Activated T-helper 1 cell treated with anti-CD3 and anti-CD28 coated beads, Interleukin-12 subunit alpha, Interleukin-12 subunit beta, Interleukin-2, Interleukin-4 antibody, amounts not matched to agents 30 ng/mL and 10 ng/mL and 1 ng/mL, durations not matched to agents 14 hours and 24 hours and 36 hours (primary cell): ENCODE data around the gene FADD. TPM values are rescaled to one million over a fixed set of nuclear protein-coding genes. Genes with fewer than 3 reads are reported as not detected.
"Not testable (repeated sequence)": the region's sequence is repeated elsewhere in the genome, so short reads cannot be mapped to it uniquely, and the experiment has no call there.

ENCODE experiments used
- DNase-seq: peaks from one replicate; pipeline ENCODE4 v3.0.0; 2021; ENCODE audit warnings: low spot score
- H3K27ac Mint-ChIP-seq: one replicate; pipeline ENCODE4 v1.8.0; 2021; ENCODE audit warnings: mild to moderate bottlenecking, mixed read lengths
- H3K27me3 Mint-ChIP-seq: one replicate; pipeline ENCODE4 v1.8.0; 2022; ENCODE audit warnings: mild to moderate bottlenecking, moderate library complexity, mixed read lengths; ENCODE audit not compliant: insufficient read depth
- H3K36me3 Mint-ChIP-seq: one replicate; pipeline ENCODE4 v1.8.0; 2021; ENCODE audit warnings: low read depth, mixed read lengths
- H3K4me1 Mint-ChIP-seq: one replicate; pipeline ENCODE4 v1.8.0; 2021; ENCODE audit warnings: low read depth, mixed read lengths
- H3K4me3 Mint-ChIP-seq: one replicate; pipeline ENCODE4 v1.8.0; 2021; ENCODE audit warnings: mild to moderate bottlenecking, moderate library complexity, mixed read lengths
- H3K9me3 Mint-ChIP-seq: one replicate; pipeline ENCODE4 v1.8.0; 2021; ENCODE audit warnings: mixed read lengths
- intact Hi-C: fragments of 100-400 bp; cut with micrococcal nuclease; formaldehyde crosslinking; loops from one replicate; pipeline ENCODE4 v1.15.1; 2024
- total RNA-seq: library from RNA; stranded (reverse); gene quantifications from 2 replicates; pipeline ENCODE4 v1.2.3, GENCODE V29; 2022

FADD gene
- total RNA-seq, 1 donor from 2014 or later: 47.9 TPM

DNA sequence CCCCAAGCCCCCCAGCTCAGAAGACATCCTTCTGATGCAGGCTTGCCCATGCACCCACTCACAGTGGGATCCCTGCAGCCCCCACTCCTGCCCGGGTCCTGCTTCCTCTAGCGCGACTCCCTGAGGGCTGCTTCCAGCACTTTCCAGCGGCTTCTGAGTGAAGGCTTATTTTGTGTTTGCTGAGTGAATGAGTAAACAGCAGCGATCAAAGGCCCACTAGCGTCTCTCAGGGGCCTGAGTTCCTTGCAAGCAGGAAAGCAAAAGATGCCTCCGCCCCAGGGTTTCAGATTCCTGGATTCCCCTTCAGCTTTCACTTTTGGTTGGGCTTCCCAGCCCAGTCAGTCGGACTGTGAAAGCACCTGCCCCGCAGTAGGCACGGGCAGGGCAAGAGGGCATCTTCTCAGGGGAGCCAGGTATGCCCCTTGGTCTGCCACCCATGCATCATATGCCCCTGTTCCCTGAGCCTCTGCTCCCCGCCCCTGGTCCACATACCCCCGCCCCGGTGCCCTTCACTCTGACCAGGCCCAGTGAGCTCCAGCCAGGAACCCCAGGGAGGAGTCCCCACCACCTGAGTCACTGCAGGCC lies 9.2 kb downstream of the FADD start:
- DNase-seq: no peak
- no peak overlapping the region for H3K27ac Mint-ChIP-seq
- H3K4me1 Mint-ChIP-seq: peaks cover 15% of the 10 kb centered on the region
- H3K9me3 Mint-ChIP-seq: no peaks in the 10 kb centered on the region
- intact Hi-C loops: no loop called here
- no peak overlapping the region for H3K4me3 Mint-ChIP-seq
- H3K27me3 Mint-ChIP-seq: no peaks in the 10 kb centered on the region
- H3K36me3 Mint-ChIP-seq: peaks cover 20% of the 10 kb centered on the region

DNA sequence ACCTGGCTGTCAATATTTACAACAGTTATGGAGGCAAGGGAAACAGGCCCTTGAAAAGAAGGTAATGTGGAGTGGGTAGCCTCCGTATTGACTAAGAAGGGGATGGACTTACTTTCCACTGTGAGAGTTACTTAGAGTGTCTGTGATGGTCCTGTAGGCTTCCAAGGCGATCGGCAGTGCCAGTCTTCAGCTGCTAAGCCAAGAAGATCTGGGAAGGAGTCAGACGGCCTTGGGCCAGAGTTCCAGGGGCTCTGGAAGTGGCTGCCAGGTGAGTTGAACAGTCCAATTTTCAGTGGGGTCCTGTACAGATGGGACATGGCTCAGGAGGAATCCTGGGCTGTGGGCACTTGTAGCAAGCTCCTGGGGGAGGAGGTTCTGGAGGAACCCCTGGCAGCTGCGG lies 14.3 kb downstream of the FADD start:
- H3K4me3 Mint-ChIP-seq, H3K36me3 Mint-ChIP-seq, H3K9me3 Mint-ChIP-seq, H3K4me1 Mint-ChIP-seq, H3K27ac Mint-ChIP-seq, DNase-seq, intact Hi-C loops: not testable (repeated sequence)
- peaks cover 20% of the 10 kb centered on the region for H3K27me3 Mint-ChIP-seq

DNA sequence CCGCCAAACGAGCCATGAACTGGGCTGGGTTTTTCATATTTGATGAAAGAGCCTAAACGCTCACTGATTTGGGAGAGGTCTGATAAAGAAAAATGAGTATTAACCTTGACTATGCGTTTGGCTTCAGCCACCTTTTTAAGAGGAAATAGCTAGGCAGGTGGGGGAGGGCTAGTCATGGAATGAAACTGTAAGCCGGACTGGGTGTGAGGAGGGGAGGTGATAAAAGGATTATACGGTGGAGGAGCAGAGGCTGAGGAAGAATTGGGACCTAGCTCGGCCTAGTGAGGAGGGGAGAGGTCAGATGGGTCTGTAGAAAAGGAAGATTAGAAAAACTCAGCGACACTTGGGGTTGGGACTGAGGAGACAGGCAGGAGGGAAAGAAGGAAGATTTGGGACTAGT lies 15.0 kb downstream of the FADD start:
- peaks cover 24% of the 10 kb centered on the region for H3K27me3 Mint-ChIP-seq
- H3K4me3 Mint-ChIP-seq, H3K9me3 Mint-ChIP-seq, H3K4me1 Mint-ChIP-seq, DNase-seq, H3K27ac Mint-ChIP-seq, H3K36me3 Mint-ChIP-seq, intact Hi-C loops: not testable (repeated sequence)

DNA sequence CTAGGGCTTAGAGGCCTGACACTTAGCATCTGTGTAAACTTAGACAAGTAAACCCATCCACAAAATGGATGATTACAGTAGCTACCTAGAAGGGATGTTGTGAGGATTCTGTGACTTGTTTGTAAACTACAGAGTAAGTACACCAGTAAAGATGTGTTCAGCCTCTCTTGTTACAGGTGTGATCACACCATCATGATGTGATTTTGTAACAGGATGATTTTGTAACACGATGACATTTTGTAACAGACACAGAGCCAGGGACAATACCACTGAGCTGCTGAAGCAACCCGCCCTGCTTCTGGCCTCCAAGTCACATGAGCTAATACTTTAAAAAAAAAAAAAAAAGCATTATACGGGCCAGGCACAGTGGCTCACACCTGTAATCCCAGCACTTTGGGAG lies 17.0 kb downstream of the FADD start:
- no peak for DNase-seq
- Mint-ChIP-seq H3K9me3 (no peaks in the 10 kb centered on the region), H3K27ac (no peak overlapping the region), H3K27me3 (peaks cover 42% of the 10 kb centered on the region), H3K4me3 (no peak overlapping the region), H3K36me3 (no peaks in the 10 kb centered on the region), H3K4me1 (no peaks in the 10 kb centered on the region)
- intact Hi-C loops: no loop called here

DNA sequence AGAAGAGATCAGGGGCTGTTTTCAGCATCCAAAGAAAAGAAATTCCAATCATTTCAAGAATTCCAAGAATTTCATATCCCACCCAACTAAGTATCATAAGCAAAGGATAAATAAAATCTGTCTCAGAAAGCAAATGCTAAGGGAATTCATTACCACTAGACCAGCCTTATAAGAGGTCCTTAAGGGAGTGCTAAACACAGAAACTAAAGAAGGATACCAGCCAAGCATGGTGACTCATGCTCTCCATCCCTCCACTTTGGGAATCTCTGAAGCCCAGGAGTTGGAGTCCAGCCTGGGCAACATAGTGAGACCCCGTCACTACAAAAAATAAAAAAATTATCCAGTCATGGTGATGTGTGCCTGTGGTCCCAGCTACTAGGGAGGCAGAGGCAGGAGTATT lies 17.8 kb downstream of the FADD start:
- intact Hi-C loops: no loop called here
- H3K27me3 Mint-ChIP-seq: peaks cover 43% of the 10 kb centered on the region

DNA sequence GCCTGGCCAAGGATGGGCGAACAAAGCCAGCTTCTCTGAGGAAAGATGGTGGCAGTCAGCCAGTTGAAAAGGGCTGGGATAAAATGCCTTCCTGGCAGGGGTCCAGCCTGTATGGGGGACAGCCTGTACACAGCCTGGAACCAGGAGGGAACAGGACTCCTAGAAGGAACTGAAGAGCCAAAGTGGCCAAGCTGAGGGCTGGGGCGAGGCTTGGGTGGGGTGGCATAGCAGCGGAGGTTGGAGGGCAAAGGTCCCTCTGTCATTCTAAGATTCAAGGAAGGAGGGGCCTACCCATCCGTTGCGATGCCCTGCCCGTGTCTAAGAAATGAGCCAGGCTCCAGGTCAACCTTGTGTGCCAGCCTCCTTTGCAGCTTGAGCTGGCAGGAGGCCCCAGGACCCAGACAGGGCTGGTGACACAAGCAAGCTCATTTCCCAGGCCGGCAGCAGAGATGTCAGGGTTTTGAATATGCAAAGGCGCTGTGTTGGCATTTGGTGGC lies 22.6 kb downstream of the FADD start:
- Mint-ChIP-seq H3K27me3 (peaks cover 32% of the 10 kb centered on the region), H3K4me3 (no peak overlapping the region), H3K4me1 (no peaks in the 10 kb centered on the region), H3K9me3 (no peaks in the 10 kb centered on the region), H3K27ac (no peak overlapping the region), H3K36me3 (no peaks in the 10 kb centered on the region)
- no peak for DNase-seq
- intact Hi-C loops: no loop called here

More for the DNA sequence above, 17.8 kb downstream of the FADD start:
- Mint-ChIP-seq H3K4me3 (no peak overlapping the region), H3K9me3 (no peaks in the 10 kb centered on the region), H3K36me3 (no peaks in the 10 kb centered on the region), H3K4me1 (no peaks in the 10 kb centered on the region), H3K27ac (no peak overlapping the region)
- no peak for DNase-seq

DNA sequence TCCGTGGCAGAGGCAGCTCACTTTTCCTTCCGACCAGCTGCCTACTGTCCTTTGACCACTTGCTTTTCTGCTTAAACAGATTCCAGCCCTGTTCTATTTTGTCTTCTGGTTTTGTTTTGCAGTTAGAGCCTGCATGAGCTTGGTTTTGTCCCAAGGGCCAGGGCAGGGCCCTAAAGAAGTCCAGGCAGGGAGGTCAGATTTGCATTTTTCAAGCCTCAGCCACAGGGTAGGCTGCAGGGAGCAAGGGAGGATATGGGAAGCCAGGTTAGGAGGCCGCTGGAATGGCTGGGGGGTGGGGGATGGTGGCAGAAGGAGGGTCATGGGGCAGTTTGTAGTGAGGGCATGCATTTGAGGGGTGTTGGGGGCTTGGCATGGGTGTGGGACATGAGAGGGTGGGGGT lies 23.1 kb downstream of the FADD start:
- Mint-ChIP-seq H3K27ac (no peak overlapping the region), H3K4me3 (no peak overlapping the region), H3K4me1 (no peaks in the 10 kb centered on the region), H3K9me3 (no peaks in the 10 kb centered on the region), H3K27me3 (peaks cover 32% of the 10 kb centered on the region), H3K36me3 (no peaks in the 10 kb centered on the region)
- intact Hi-C loops: no loop called here
- DNase-seq: no peak

DNA sequence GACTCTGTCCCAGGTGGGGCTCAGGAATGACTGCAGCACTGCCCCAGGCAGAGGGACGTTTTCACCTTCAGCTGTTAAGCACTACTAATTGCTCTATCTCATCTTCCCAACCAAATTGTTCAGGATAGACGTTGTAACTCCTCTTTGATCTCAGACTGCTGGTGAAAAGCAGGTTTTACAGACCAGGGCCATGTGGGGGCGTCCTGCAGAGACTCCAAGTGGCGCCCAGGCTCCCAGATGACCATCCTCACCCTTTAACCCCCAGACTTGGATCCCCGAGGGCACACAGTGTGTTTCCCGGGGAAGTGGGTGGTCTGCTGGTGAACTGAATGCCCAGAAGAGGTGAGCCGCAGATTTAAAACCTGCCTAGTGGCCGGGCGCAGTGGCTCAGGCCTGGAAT lies 23.9 kb downstream of the FADD start:
- H3K27me3 Mint-ChIP-seq: peaks cover 31% of the 10 kb centered on the region
- H3K27ac Mint-ChIP-seq: no peak overlapping the region
- no peaks in the 10 kb centered on the region for H3K4me1 Mint-ChIP-seq
- DNase-seq: no peak
- intact Hi-C loops: no loop called here
- no peaks in the 10 kb centered on the region for H3K36me3 Mint-ChIP-seq
- no peaks in the 10 kb centered on the region for H3K9me3 Mint-ChIP-seq
- H3K4me3 Mint-ChIP-seq: no peak overlapping the region

DNA sequence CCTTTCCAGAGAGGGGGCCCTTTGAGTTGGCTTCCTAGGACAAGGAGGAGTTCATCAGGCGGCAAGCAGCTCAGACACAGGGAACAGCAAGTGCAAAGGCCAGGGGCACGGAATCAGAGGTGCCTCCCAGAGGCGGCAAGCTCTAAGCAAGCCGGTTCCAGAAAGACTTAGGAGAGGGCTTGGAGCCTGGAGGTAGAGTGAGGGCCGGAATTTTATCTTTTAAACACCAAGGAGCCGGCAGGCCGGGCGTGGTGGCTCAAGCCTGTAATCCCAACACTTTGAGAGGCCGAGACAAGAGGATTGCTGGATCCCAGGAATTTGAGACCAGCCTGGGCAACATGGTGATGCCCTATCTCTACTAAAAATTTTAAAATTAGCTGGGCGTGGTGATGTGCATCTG lies 26.6 kb downstream of the FADD start:
- H3K9me3 Mint-ChIP-seq: no peaks in the 10 kb centered on the region
- H3K4me1 Mint-ChIP-seq: no peaks in the 10 kb centered on the region
- no peak overlapping the region for H3K4me3 Mint-ChIP-seq
- intact Hi-C loops: no loop called here
- no peak for DNase-seq
- no peak overlapping the region for H3K27ac Mint-ChIP-seq
- H3K36me3 Mint-ChIP-seq: no peaks in the 10 kb centered on the region
- H3K27me3 Mint-ChIP-seq: peaks cover 12% of the 10 kb centered on the region

DNA sequence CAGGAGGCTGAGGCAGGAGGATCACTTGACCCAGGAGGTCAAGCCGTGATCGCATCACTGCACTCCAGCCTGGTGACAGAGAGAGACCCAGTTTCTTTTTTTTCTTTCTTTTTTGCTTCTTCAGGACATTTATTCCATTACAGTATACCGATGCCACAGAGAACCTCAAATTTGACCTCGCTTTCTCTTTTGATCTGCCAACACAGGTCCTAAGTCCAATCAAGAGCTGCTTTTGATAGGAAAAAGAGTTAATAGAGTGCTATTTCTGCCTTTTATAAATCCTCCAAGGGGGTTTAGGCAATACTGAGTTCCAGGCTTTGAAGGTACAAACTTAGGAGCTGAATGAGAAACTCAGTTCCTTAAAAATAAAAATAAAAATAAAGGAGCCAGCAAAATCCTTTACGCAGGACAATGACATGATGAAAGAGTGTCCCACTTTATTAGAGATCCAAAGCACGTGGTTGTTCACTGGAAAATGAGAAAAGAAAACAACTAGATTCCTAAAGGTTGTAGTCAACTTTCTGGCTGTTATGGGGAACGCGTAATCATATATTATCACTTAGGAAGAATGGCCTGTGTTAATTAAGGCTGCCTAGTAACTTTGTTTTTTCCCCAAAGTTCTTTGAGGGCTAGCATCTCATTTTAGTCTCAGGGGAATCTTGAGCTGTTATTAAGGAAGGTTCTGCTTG lies 27.2 kb downstream of the FADD start:
- Mint-ChIP-seq H3K27ac (no peak overlapping the region), H3K4me3 (no peak overlapping the region), H3K27me3 (peaks cover 7% of the 10 kb centered on the region), H3K4me1 (no peaks in the 10 kb centered on the region), H3K9me3 (no peaks in the 10 kb centered on the region), H3K36me3 (no peaks in the 10 kb centered on the region)
- no peak for DNase-seq
- intact Hi-C loops: no loop called here

DNA sequence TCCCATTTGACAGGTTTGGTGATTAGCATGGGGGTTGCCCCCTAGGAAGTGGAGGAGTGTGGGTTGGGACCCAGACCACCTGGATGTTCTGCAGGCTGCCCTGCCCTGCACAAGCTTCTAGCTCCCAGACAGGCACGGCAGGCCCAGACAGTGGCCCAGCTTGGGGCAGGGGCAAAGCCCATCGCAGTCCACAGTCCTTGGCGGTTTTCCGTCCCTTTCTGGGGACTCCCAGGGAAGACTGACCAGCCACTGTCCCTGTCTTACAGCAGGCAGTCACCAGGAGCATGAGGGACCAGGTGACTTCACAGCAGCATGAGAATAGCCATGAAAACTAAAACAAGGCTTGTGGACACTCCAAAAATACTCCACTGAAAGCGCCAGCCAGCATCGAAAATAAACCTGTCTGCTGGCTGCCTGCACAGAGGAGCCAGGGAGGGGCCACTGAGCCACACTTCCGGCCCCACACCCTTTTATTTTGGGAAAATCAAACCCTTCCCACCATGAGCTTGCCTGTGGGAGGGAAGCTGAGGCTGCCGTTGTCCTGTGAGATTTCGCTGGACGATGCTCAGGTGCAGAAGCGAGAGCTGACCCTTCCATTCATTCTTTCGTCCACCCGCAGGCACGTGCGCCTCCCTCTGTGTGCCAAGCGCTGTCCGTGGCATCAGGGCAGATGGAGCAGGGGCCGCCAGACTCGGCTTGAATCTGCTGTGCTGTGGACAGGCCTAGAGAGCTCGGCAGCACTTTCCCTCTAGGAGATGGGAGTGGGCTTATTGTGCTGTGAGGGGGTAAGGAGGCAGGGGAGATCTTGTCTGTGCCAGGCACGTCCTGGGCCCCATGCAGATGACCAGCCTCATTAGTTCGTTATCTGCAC lies 28.0 kb downstream of the FADD start:
- intact Hi-C loops: no loop called here
- Mint-ChIP-seq H3K27me3 (peaks cover 7% of the 10 kb centered on the region), H3K9me3 (no peaks in the 10 kb centered on the region), H3K4me3 (no peak overlapping the region), H3K27ac (no peak overlapping the region), H3K4me1 (no peaks in the 10 kb centered on the region), H3K36me3 (no peaks in the 10 kb centered on the region)
- DNase-seq: no peak

DNA sequence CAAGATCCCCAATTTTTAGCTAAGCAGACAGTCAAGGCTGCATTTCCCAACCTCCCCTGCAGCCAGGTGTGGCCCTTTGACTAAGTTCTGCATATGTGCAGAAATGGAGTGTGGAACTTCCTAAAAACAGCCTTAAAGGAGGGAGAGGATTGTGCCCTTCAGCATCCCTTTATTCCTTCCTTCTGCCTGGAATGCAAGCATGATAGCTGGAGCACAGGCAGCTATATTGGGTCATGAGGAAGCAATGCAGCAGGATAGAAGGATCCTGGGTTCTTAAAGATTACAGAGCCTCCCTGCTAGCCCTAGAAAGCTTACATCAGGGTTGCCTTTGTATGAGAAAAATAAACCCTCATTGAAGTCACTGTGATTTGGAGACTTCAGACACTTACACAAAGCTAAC lies 29.9 kb downstream of the FADD start:
- no peaks in the 10 kb centered on the region for H3K9me3 Mint-ChIP-seq
- H3K4me3 Mint-ChIP-seq: no peak overlapping the region
- peaks cover 4% of the 10 kb centered on the region for H3K27me3 Mint-ChIP-seq
- intact Hi-C loops: no loop called here
- no peak overlapping the region for H3K27ac Mint-ChIP-seq
- DNase-seq: no peak
- H3K4me1 Mint-ChIP-seq: no peaks in the 10 kb centered on the region
- H3K36me3 Mint-ChIP-seq: no peaks in the 10 kb centered on the region

DNA sequence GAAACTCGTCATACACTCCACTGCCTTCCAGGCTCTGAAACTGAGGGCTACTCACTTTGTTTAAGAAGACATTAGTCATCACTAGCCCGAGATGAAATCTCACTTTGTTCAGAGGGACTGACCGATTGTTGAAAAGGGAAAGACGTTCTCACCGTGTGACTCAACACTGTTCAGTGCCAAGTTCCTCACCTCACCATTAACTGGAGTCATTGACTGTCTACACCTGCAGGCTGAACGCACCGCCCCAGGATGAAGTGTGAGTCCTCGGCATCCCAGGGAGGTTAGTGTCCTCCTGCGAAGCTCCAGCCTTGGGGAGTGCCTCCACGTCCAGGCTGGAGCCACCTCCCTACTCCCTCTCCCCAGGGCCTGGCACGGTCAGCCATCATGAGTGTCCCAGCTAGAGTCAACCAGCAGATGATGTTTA lies 30.4 kb downstream of the FADD start:
- Mint-ChIP-seq H3K27ac (no peak overlapping the region), H3K4me3 (no peak overlapping the region), H3K36me3 (no peaks in the 10 kb centered on the region), H3K4me1 (no peaks in the 10 kb centered on the region), H3K9me3 (no peaks in the 10 kb centered on the region), H3K27me3 (peaks cover 4% of the 10 kb centered on the region)
- intact Hi-C loops: no loop called here
- no peak for DNase-seq
